ENCODE results near the gene SOBP. TPM values are rescaled to one million over a fixed set of nuclear protein-coding genes. Genes with fewer than 3 reads are reported as not detected.

Gene SOBP
- total RNA-seq, 1 experiment from 2014 or later, result 10.1 TPM

- Mint-ChIP-seq H3K9me3 (peaks cover 25% of the 10 kb centered on the region), H3K27ac (no peak overlapping the region), H3K27me3 (ENCODE audit: low read depth) (no peaks in the 10 kb centered on the region; the same call in none of the 2 replicates), H3K4me1 (peaks cover 32% of the 10 kb centered on the region), H3K36me3 (peaks cover 10% of the 10 kb centered on the region; the same call in 1 of the 2 replicates), H3K4me3 (no peak overlapping the region)
- CTCF ChIA-PET, result interaction anchor here (1.1 kb wide), 1 partner anchor 19 kb away, joined by 3 read pairs; no protein-coding TSS in a partner anchor
- TF ChIP-seq JAZF1 (CRISPR knock-in tag; IDR thresholded peaks at IDR 0.05), result no peak
- no peak for TF ChIP-seq NR3C1 (CRISPR knock-in tag; conservative IDR thresholded peaks at IDR 0.05; ENCODE audit: low read depth)
- no peak for TF ChIP-seq USF2 (CRISPR knock-in tag; IDR thresholded peaks at IDR 0.05)
- TF ChIP-seq ESRRA (CRISPR knock-in tag; IDR thresholded peaks at IDR 0.05; ENCODE audit: borderline replicate concordance), result no peak
- TF ChIP-seq STAT6 (CRISPR knock-in tag; conservative IDR thresholded peaks at IDR 0.05; ENCODE audit: low read depth), result no peak
- no peak for TF ChIP-seq MLX (CRISPR knock-in tag; IDR thresholded peaks at IDR 0.05)
- TF ChIP-seq ATF1 (CRISPR knock-in tag; IDR thresholded peaks at IDR 0.05), result no peak
- no peak for TF ChIP-seq ZBTB43 (CRISPR knock-in tag; IDR thresholded peaks at IDR 0.05)
- DNase-seq (ENCODE audit: low spot score), result no peak
- ATAC-seq, result no peak
- POLR2A ChIA-PET, result no interaction called here
Measured at GRCh38 chr6:107698146-107698545, 208.2 kb downstream of the SOBP start.

GRCh38 chr6:107699254-107699653 lies 209.3 kb downstream of the SOBP start:
- CTCF ChIA-PET, result interaction anchor here (0.6 to 1.0 kb wide), 2 partner anchors 166 to 381 kb away, joined by 3 read pairs; no protein-coding TSS in a partner anchor

More at GRCh38 chr6:107699254-107699653, 209.3 kb downstream of the SOBP start:
- no peak for TF ChIP-seq ZBTB21 (CRISPR knock-in tag; IDR thresholded peaks at IDR 0.05; ENCODE audit: borderline replicate concordance)
- no peak for TF ChIP-seq ZNF232 (CRISPR knock-in tag; IDR thresholded peaks at IDR 0.05)
- TF ChIP-seq MXD4 (CRISPR knock-in tag; IDR thresholded peaks at IDR 0.05; ENCODE audit: borderline replicate concordance), result no peak
- TF ChIP-seq TEAD4 (CRISPR knock-in tag; IDR thresholded peaks at IDR 0.05), result no peak
- no peak for TF ChIP-seq NFYB (CRISPR knock-in tag; conservative IDR thresholded peaks at IDR 0.05; ENCODE audit: low read depth)
- TF ChIP-seq SMAD3 (CRISPR knock-in tag; IDR thresholded peaks at IDR 0.05; ENCODE audit: borderline replicate concordance), result no peak
- TF ChIP-seq ZNF121 (CRISPR knock-in tag; IDR thresholded peaks at IDR 0.05), result no peak
- TF ChIP-seq E2F1 (CRISPR knock-in tag; IDR thresholded peaks at IDR 0.05), result no peak
- no peak for TF ChIP-seq E2F4 (CRISPR knock-in tag; IDR thresholded peaks at IDR 0.05; ENCODE audit: borderline replicate concordance, low read depth)
- TF ChIP-seq ZNF138 (CRISPR knock-in tag; conservative IDR thresholded peaks at IDR 0.05), result no peak
- TF ChIP-seq MYBL2 (CRISPR knock-in tag; IDR thresholded peaks at IDR 0.05), result no peak
- no peak for TF ChIP-seq PREB (CRISPR knock-in tag; IDR thresholded peaks at IDR 0.05; ENCODE audit: borderline replicate concordance)
- TF ChIP-seq GABPB1 (CRISPR knock-in tag; IDR thresholded peaks at IDR 0.05), result no peak
- no peak for TF ChIP-seq ZNF263 (CRISPR knock-in tag; IDR thresholded peaks at IDR 0.05; ENCODE audit: low read depth)
- no peak for TF ChIP-seq ATF6 (CRISPR knock-in tag; IDR thresholded peaks at IDR 0.05)
- TF ChIP-seq USF2 (CRISPR knock-in tag; IDR thresholded peaks at IDR 0.05), result no peak
- DNase-seq (ENCODE audit: low spot score) (no peak), ATAC-seq (no peak)
- Mint-ChIP-seq H3K9me3 (peaks cover 14% of the 10 kb centered on the region), H3K27ac (no peak overlapping the region), H3K27me3 (ENCODE audit: low read depth) (no peaks in the 10 kb centered on the region; the same call in none of the 2 replicates), H3K36me3 (peaks cover 3% of the 10 kb centered on the region; the same call in 1 of the 2 replicates), H3K4me1 (peaks cover 36% of the 10 kb centered on the region), H3K4me3 (no peak overlapping the region)
- POLR2A ChIA-PET, result no interaction called here

Measured in WTC11 (cell line).